Stimulated activated CD4-positive, alpha-beta T cell treated with anti-CD3 and anti-CD28 coated beads, Interleukin-4, amount 100 ng/mL, for 1 hour (primary cell): Measurements from ENCODE around the gene C16orf78.

Source experiments
- DNase-seq: peaks from one replicate; pipeline ENCODE4 v3.0.0-alpha.2; 2020

The C16orf78 gene, protein sequence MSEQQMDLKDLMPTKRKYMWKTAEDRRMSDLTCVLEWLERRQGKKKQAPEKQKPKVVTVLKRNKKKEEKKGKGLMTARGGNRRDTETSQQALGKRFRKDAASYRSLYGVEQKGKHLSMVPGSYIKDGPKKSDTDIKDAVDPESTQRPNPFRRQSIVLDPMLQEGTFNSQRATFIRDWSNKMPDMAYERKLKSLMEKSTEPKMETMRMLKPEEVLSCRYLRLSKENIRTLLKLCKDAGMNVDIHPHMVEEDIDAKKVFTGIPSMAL

DNA sequence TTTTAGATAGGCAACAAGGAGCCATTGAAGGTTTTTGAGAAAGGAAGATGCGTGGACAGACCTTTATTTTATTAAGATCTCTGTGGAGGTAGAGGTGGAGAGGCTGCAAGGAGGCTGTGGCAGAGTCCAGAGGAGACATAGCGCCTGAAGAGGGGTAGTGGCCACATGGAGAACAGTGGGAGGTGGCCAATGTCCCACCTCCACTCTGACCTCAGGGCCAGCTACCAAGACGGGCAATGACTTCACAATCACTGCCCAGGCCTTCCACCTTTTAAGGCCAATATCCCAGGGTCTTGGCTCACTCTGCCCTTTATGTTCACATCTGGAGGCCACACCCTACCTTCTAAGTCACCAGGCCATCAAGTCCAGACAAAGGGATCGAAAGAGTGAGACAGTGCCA is at the start of gene C16orf78:
TSS of gene C16orf78 (plus strand) at position 301 of the 400 bp plus-strand sequence. CDS start 136 bp downstream, outside the sequence.
- DNase-seq = no peak

DNA sequence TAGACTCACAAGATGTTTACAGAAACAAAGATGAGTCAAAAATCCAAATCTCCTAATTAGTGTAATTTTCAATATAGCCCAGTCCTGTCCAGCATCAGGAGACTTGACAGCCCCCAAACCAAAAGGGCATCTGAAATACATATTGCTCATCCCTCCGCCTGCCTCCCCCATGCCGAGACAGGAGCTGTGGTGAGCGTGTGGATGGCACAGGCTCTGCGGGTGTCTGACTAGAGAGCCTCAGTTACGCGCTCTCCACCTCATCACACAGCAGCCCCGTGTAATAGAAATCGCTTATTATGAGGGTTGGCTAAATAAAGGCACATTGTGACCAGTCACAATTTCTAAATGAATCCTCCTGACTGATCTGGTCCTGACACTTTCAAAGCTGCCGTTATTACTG is 48.9 kb upstream of the C16orf78 start:
- no peak for DNase-seq

DNA sequence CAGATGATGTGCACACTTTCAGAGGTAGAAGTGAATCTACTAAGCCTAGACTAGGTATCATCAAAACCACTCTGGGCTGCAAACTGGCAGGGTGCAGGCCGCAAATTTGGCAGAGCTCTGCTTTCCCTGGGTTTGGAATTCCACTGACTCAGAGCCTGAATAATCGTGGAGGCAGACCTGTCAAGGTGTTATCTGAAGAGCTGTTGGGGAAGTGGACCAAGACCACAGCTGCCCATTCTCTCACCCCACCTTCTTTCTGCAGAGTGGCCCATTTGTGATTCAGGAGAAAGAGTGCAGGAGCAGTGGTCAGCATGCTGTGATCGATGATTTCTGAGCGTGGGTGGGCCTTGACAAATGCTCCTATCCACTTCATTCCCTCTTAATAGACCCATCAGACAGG is 46.1 kb upstream of the C16orf78 start:
- DNase-seq = no peak

DNA sequence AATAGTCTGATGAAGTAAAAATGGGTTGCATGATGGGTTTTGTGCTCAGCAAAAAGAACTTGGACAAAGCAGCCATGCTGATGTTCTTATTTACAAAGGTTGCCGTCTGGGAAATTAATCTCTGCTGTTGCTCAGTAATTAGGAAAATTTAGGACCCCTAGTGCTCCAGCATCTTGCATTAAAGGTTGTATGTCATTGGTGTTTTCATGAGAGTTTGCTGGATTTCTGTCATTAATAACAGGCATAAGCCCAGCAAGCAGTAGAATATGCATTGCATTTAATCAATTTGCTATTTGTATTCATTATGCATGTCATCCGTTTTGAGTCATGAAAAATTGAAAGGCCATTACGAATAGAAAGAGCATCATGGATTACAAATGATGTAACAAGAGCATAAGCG is 45.3 kb upstream of the C16orf78 start:
- no peak for DNase-seq

DNA sequence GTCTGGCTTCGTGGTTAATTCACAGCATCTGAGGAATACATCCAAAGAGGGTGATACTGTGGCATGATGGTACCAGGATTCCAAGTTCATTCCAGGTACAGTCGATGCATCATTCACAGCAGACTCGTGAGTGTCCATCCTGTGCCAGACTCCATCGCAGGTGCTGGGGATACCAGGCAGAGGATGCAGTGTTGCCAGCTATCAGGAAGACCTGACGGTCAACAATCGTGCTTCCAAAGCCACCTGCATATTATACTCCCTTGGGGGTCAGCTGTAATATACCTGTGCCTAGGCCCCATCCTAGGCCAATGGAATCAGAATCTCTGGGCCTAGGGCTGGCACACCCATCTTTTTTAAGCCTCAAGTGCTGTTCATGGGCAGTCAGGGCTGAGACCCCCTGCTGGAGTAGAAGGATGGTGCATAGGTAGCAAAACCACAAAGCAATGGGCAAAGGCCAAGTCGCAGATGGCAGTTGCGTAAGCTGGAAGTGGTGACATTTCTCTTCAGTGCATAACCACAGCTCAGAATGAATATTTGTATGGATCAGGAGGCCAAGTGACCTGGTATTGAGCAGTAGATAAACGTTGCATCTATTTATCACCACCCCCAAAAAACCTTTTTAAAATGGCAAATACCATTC is 42.9 kb upstream of the C16orf78 start:
- no peak for DNase-seq

DNA sequence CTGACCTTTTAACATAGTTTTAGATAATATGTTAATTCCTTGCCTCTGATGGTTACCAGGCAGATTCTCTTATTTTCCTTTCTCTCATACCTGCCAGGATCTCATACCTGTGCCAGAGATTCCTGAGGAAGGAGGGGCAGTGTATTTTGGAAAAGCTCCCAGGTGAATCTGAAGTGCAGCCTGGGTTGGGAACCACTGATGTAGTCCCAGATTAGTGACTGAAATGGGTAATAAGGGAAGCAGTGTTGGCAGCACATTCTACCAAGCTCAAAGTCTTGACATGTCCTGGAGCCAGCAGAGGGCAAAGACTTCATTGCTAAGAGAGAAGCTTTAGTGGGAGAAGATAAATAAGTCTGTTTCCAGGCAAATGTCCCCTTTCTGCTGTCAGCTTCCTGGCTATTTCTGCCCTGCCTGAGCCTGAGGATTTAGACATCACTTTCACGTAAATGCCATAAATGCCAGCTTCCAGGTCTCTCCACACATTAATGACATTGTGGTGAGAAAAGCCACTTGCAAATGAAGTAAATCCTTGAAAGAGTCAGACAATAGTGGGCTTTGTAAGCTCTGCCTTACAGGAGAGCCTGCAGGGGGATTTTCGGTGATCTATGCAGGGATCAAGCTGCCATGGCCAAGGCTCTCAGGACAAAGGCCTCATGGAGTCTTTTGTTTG is 40.9 kb upstream of the C16orf78 start:
- no peak for DNase-seq

DNA sequence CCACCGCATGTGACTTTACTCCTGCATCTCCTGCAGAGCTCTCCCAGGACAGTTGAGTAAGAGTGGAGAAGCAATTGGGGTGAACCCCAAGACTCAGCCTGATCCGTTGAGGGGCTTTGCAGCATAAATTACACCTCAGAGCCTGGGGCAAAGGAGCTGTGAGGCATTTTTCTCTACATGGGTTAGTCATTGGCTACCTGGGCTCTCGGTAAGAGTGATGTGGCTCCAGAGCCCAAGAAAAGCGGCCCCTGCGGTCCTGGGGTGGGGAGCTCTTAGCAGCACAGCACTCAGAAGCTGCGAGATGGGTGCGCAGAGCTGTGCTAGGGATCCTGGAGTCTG is 40.4 kb upstream of the C16orf78 start:
- DNase-seq = no peak

DNA sequence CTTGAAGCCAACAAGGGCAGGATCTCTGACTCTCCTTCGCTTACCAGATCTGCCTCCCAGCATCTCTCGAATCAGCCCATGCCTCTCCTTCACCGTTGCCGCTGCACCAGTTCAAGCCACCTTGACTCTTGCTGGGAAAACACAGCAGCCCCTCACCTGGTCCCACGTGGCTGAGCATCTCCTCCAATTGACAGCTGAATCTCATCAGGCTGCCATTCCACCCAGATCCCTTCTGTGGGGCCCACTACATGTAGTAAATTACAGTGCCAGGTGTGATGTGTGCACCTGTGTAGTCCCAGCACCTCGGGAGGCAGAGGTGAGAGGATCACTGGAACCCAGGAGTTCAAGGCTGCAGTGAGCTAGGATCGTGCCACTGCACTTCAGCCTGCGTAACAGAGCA is 37.8 kb upstream of the C16orf78 start:
- no peak for DNase-seq

DNA sequence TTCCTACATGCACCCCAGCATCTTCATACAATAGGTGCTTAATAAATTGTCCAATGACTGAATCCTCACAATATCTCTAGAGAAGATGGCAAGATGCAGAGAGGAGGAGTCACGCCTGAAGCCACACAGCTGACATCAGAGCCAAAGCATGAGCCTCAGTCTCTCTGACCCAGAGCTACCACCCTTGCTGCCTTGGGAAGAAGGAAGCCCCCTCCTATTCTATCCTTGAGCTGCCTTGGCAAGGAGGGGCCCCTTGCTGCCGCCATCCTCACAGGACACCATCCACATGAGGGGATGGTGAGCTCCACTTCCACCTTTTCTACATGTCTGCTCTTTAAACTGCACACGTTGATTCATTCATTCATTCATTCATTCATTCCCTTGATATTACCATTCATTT is 37.0 kb upstream of the C16orf78 start:
- no peak for DNase-seq

DNA sequence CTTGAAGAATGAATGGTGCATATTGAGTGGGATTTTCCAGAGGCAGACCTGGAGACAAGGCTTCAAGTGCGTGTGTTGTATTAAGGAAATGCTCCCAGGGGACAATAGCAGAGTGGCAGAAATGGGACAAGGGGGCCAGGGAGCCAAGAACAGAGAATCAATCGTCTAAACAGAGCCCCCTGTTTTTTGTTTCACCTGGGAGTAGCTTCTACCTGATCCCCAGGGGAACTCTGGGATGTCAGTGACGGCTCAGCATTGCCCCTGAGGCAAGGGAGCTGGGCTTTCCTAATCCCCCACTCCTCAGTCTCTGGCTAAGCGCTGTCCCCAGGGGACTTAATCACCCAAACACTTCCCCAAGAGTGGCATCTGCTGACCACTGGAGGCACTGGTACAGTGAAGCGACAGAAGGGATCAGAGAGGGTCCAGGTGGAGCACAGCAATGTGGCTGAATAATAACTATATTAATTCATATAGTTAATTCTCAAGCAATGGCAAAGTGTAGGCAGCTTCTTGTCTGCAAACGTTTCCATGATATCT is 35.7 kb upstream of the C16orf78 start:
- no peak for DNase-seq

DNA sequence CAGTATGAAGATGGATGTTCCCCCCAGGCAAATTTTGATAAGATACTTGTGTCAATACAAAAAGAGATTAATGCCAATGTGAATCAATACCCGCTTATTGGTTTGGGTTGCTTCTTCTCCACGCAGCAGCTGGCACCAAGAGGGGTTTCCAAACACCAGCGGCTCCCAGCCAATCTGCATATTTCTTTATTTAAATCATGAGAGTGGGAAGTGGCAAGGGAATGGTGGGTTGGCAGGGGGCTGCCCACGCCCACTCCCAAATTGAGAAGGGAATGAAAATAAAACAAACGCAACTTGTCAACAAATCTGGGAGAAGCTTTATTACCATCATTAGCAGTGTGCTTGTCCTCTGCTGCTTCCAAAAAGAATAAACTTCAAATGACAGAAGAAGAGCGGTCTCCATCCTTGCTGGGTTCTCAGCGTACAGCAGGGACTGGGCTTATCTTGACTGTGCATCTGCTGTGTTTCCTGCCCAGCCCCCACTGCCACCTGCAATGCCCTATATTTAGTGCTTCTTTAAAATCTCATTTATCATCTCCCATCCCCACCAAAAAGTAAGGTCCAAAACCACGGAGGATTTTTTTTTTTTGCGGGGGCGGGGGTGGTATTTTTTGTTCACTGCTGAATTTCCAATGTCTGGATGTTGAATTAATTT is 34.9 kb upstream of the C16orf78 start:
- no peak for DNase-seq

DNA sequence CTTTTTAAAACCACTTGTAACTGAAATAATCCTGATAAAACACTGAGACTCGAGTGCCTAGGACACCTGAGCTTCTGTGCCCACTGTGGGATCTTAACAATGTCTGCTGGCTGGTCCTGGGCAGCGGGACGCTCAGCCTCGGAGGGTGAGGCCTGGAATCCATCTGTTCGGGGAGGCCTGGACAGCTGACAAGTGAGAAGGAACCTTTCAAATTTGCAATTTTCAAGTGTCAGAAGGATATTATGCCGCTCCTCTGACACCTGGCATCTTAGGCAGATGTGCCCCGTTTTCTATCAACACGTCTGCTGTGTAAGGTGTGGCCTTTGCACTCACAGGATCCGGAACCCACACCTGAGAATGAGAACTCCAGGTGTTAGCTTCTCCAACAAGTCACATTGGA is 33.1 kb upstream of the C16orf78 start:
- no peak for DNase-seq

DNA sequence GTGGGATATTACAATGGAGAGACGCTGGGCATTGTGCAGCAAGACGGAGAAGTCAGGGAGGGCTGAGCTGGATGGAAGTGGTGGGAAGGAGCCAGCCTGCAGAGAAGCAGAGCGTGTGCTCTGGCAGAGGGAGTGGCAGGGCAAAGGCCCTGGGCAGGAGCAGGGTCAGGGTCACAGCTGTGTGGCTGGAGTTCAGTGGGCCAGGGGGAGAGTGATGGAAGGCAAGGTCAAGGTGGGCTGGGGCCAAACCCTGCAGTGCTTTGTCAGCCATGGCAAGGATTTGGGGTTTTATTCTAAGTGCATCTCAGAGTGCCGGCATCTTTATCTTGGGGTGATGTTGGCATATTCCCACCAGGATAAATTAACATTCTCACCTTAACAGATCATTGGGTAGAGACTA is 31.9 kb upstream of the C16orf78 start:
- no peak for DNase-seq

DNA sequence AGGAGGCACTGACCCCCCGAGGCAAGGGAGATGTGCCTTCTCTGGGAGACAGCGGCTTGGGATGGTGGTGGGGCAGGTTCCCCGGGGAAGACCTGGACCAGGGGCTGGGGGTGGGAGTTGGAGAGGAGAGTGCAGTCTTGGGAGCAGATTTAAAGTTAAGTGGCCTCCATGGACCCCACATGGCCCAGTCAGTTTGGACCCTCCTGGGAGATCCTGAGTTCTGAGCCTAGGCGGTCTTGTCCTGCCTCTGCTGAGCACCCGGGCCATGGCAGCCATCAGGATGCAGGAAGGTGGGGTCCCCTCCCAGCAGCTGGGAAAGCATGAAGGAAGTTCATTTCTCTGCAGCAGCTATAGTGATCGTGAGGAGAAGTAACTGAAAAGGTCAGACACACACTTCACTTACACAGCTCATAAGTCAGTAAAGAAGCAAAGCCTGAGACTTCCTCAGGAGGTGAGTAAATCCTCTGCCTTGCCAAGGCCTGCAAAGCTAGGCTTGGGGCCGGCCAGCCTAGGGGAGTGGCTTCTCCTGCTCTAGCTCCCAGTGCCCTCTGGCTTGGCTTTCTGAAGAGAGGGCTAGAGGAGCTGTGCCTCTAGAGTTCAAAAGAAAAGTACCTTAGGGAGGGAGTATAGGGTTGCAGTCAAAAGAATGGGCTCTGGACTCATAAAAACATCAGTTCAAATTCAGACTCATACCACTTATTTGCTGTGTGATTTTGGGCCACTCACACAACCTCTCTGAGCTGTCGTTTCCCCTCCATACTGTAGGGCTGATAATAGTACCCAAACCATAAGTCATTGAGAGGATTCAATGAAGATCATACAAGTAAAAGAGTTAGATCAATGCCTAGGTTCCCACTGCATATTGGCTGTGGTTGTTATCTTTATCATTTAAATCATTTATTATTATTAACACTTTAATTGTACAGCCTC is 31.0 kb upstream of the C16orf78 start:
- no peak for DNase-seq

DNA sequence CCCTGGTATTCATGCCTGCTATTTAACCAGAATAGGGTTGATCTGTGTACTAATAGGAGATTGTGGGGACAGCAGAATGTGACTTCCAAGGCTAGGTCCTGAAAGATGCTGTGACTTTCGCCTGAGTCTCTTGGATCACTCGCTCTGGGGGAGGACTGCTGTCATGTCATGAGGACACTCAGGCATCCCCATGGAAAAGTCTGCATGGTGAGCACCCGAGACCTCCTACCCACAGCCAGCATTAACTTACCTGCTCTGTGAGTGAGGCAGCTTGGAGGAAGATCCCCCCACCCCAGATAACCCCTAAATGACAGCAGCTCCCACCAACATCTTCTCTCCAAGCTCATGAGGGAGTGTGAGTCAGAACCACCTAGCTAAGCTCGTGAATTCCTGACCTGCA is 30.3 kb upstream of the C16orf78 start:
- no peak for DNase-seq

DNA sequence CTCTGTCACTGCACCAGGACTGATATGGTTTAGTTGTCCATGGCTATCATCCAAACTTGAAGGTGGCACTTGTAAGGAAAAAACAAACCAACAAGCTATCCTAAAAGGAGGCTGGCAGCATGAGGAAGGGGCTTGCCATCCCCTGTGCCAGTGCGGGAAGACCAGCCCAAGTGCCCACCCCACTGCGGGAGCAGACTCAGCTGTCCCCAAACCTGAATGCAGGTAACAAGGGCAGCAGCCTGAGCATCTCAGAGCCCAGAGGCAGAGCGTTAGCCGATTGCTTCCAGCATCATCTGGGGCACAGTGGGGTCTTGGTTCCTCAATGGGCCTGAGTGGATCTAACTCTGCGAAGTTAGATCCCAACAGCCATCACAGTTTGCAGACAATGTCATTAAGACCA is 29.2 kb upstream of the C16orf78 start:
- DNase-seq = no peak

DNA sequence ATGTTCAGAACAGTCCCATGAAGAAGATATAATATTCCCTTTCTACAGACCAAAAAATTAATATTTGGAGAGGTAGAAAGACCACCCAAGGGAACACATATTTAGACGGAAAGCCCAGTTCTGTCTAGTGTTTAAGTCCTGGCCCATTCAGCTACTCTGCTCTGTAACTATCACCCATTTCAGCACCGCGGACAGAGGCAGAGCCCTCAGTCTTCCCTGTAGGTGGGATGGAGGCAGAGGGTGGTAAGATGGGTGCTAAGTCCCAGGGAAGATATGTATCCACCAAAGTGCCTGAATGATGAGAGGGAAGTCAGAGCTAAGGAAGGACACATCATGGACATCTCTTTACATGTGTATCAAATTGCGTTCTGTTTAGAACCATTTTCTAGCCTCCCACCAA is 27.8 kb upstream of the C16orf78 start:
- no peak for DNase-seq

DNA sequence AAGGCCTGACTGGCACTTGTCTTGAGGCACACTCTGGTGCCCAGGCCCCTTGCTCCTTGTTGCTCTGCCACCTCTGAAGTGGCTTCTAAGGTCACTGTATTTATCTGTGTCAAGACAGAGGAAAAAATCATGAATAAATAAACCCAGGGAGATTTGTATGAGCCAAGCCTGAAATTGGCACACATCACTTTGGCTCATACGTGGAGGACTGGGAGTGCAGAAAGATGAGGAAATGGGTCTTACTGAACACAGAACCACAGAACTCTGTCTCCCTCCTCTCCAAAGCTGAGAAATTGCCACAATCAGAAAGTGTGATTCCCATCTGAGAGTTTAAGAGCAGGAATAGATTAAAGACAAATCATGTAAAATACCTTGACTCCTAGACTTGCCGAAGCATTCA is 27.1 kb upstream of the C16orf78 start:
- DNase-seq = no peak

DNA sequence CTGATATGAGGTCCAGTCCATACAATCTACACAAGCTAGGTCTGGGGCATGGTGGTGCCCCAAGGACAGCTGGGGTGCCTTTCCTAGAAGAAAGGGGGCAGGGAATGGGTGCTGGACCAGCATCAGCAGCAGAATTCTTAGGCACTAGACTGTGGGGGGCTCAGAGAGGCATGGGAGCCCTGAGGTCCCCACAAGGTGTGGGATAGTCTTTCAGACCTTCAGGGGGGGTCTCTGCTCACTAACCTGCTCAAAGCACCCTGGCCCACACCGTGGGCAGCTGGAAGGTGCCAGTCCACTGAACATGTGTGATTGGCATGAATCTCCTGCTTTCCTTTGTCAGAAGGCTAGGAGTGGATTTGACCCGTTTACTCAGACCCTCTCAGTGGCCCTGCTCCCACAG is 26.1 kb upstream of the C16orf78 start:
- no peak for DNase-seq

DNA sequence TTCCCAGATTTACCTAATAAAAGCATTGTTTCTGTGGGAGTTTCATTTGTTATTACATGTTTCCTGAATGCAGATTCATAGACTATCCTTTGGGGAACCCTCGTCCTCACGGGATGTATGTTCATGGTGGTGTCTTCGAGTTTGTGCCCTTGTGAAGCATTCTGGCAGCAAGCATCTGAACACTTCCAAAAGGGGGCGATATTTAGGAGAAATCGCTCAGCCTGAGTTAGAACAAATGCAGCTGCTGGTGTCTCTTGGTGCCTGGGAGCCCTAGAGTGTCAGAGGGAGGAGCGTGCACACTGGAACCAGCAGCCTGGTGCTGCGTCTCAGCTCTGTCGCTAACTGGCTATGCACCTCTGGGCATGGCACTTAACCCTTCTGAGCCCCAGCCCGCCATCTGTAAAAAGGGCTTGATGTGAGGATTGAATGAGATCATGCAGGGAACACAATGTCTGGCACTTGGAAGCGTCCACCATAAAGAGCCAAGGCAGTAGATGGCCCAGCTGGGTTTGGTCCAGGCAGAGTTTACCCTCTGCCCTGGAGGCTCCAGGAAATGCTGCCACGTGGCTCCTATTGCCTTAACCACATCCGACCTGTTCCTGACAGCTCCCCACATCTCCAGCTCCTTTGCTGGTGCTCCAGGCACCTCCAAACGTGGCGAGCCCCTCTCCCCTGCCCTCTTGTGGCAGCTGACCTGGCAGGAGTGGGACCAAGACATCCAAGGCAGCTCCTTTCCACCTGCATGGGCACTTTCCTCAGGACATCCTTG is 25.0 kb upstream of the C16orf78 start:
- DNase-seq = no peak

DNA sequence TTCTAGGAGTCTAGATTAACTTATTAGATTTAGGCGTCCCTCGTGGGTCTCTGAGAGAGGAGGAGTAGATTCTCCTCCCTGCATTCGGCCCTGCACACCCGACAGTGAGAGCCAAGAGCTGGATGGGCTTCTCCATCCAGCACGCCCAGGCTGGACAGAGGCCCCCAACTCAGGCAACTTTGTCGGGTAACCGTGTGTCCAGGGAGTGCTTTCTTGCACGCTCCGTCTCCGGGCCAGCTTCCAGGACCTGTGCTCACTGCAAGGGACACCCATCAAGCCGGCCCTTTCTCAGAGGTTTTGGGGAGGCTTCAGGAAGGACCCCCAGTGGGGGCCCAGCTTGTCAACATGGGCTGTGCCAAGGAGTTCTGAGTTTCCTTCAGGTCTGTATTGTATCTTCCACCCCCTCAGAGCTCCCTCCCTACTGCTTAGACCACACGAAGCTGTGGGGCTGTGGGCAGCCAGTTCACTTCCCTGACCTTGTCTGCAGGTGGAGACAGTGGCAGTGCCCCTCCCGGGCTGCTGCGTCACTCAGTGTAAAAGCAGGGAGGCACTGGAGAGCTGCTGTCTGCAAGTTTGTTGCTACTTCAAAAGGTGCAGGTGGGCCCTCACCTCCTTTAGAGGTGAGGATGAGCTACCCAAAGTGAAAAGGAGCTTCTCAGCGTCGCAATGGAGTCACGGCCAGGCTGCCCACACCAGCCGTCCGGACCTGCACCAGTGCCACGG is 24.0 kb upstream of the C16orf78 start:
- DNase-seq = no peak
